C4-2B (cell line): ENCODE measurements around the gene PRMT9.

ENCODE experiments used
- H3K27ac ChIP-seq: fragments of 450-650 bp; 2 replicates; pipeline ENCODE4 v1.5.1; 2017
- ZFX ChIP-seq: fragments of 450-650 bp; IDR thresholded peaks from 2 replicates; pipeline ENCODE4 v1.6.1; 2017
- TF ChIP-seq, protein P1 (sequence below): fragments of 450-650 bp; conservative IDR thresholded peaks from 2 replicates; pipeline ENCODE4 v1.5.1; 2017; ENCODE audit warnings: mild to moderate bottlenecking

Gene PRMT9

DNA sequence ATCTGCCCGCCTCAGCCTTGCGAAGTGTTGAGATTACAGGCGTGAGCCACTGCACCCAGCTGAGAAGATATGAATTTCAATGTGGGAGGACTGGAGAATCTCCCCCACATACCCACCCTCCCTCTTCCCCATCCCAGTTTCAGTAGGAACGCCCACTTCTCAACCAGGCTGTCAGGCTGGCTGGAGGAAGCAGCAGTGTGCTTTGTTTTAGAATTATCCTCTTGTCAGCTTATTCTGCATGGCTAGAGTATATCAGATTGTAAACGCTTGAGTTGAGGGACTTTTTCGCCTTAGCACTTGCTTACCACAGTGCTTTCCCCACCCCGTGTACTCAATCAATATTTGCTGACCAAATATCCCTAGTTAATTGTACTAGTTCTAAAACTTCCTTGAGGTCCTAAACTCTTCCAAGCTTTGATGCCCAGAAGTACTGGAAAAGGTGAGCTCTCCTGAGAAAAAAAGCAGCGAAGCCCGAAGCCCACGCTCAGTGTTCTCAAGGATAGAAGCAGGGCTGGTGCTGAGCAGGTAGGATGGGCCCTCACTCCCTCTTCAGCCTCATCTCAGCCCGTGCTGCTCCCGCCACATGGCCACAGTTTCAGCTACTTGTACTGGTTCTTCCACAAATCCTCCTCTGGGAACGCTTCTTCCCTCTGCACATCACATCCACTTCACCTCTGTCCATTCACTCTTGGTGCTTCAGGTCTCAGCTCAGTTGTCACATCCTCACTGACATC is 40.7 kb upstream of the PRMT9 start:
- no peak for TF ChIP-seq ZFX
- TF ChIP-seq, protein P1, sequence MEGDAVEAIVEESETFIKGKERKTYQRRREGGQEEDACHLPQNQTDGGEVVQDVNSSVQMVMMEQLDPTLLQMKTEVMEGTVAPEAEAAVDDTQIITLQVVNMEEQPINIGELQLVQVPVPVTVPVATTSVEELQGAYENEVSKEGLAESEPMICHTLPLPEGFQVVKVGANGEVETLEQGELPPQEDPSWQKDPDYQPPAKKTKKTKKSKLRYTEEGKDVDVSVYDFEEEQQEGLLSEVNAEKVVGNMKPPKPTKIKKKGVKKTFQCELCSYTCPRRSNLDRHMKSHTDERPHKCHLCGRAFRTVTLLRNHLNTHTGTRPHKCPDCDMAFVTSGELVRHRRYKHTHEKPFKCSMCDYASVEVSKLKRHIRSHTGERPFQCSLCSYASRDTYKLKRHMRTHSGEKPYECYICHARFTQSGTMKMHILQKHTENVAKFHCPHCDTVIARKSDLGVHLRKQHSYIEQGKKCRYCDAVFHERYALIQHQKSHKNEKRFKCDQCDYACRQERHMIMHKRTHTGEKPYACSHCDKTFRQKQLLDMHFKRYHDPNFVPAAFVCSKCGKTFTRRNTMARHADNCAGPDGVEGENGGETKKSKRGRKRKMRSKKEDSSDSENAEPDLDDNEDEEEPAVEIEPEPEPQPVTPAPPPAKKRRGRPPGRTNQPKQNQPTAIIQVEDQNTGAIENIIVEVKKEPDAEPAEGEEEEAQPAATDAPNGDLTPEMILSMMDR = no peak

DNA sequence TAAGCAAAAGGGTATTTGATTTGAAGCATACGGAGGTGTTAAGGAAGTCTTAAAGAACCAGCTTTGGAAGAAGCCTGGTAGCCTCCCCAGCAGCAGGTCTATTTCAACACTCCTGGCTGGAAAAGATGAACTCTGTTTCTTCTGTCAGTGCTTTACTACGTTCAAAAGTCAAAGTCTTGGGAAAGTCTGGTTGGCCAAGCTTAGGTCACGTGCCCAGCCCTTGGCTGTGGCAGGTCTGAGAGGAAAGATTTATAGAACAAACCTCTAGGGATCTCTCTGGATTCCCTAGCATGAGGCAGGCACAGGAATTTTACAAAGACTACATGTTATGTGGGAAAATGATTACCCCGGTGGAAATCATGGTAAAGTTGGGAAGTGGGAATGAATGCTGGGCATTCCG is 39.4 kb upstream of the PRMT9 start:
- TF ChIP-seq ZFX = no peak
- TF ChIP-seq, protein P1 = no peak
- no peak overlapping the region for H3K27ac ChIP-seq

More for the DNA sequence above, 40.7 kb upstream of the PRMT9 start:
- H3K27ac ChIP-seq = no peak overlapping the region

DNA sequence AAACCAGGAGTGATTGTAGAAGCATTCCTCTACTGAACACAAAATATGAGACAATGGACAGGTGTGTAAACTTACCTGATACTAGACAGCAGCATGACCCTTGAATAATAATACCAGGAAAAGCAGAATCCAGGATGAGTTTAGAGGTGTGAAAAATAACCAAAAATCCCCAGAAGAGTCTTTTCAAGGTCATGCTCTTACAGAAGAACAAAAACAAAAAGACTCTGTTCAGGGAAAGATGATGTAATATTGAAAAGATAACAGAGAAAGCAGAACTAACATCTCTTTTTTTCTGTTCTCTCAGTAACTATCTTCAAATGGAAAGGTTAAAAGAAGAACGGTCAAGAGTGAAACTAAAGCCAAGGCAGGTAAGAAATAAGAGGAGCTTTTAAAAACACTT is 33.9 kb upstream of the PRMT9 start:
- H3K27ac ChIP-seq = no peak overlapping the region
- TF ChIP-seq, protein P1 = no peak
- TF ChIP-seq ZFX = no peak

DNA sequence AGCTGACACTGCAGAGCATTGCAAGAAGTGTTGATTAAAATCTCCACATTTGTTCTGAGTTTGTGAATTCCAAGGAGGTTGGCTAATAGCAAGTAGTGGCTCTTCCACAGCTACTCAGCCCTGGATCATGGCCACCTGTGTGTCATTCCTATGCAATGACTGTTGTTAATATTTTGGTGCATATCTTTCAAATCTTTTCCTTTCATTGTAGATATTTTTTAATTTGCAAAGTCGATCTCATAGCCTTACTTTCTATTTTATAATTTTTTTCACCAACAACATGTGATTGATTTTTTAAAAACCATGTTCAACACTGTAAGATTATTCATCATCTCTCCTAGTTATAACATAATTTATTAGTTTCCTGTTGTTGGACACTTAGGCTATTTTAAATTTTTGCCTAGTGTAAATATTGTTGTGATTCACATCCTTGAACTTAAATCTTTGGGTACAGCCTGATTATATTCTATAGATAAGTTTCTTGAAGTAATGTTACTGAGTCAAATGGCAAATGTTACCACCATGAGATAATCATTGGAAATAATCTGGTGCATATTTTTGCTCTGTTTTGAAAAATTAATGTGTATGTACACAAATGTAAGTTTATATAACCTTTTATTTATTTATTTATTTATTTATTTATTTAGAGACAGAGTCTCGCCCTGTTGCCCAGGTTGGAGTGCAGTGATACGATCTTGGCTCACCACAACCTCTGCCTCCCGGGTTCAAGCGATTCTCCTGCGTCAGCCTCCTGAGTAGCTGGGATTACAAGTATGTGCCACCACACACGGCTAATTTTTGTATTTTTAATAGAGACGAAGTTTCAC is 30.8 kb upstream of the PRMT9 start:
- H3K27ac ChIP-seq = no peak overlapping the region
- TF ChIP-seq ZFX = no peak
- TF ChIP-seq, protein P1 = no peak

DNA sequence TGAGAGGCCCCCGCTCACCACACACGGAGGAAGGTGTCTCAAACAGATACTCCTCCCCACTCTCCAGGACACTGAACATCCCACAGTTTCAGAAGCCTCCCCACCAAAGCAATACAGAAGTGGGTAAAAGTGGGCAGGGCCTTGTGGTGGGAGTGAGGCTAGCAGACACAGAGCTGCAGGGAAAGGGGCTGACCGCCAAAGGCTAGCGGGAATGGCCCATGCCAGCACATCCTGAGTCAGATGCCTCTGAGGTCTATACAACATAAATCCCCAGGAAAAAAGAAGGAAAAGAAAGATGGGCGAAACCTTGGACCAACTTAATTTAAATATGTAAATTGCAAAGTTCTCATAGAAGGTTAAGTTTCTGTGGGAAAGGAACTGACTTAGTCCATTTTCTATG is 26.0 kb upstream of the PRMT9 start:
- TF ChIP-seq, protein P1 = no peak
- TF ChIP-seq ZFX = no peak
- H3K27ac ChIP-seq = no peak overlapping the region

DNA sequence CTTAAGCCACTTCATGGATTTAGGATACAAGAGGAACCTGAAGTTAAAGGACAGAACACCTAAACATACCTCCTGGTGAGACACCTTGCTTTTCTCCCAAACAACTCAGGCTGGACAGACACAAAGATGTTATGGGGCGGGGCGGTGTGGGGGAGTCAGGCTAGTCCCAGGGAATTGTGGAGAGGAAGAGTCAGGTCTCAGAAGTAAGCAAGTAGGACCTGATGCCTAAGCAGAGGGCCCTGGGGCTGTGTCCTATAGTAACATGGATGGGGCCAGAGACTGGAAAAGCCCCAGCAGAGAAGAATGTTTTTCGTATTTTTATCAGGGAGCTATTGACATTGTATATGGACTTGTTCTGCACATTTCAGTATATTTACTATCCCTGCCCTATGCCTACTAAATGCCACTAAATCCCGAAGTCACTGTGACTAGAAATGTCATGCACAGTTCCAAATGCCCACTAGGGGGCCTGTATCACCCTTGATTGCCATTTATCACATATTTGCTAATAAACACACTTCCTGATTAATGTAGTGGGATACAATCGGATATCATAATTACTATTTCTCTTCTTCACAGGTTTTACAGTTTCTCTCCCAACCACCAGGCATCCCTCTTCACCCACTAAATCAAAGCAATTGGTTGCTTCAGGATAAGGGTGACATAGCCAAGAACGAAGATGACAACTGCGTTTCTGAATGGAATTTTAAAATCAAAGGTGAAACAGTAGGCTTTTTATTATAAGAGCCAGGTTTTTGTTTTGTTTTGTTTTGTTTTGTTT is 24.1 kb upstream of the PRMT9 start:
- no peak overlapping the region for H3K27ac ChIP-seq
- TF ChIP-seq, protein P1 = peak; percentile 87
- TF ChIP-seq ZFX = no peak

DNA sequence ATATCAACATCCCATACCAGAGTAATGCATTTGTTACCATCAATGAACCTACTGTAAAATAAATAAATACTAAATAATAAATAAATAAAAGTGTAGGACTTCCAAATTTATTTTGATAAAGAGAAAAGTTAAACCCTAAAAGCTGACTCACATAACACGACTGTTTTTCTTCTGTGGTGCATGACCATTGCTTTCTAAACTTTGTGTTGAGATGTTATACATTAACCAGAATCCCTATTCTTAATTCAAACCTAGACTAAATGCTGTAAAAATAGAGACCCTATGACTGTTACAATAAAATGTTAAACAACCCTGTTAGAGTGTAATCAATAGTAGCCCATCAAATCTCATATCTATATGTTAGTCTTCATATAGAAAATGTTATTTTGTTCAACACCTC is 20.9 kb upstream of the PRMT9 start:
- TF ChIP-seq, protein P1 = no peak
- no peak for TF ChIP-seq ZFX
- H3K27ac ChIP-seq = no peak overlapping the region
